Ascending aorta (tissue), 2 donors: ENCODE measurements around the gene CDKN2B. TPM values are rescaled to one million over a fixed set of nuclear protein-coding genes. Genes with fewer than 3 reads are reported as not detected.

Experiments
- DNase-seq, 2 donors: peaks; one replicate each; pipeline ENCODE4 v3.0.0-alpha.2; 2019; ENCODE audit warnings: low spot score in 2 of 2
- H3K27ac ChIP-seq, 2 donors: fragments of 200-600 bp; sonication (generic); one replicate each; pipeline ENCODE4 v1.5.1; 2016 to 2017; ENCODE audit warnings: mild to moderate bottlenecking in 1 of 2
- H3K27me3 ChIP-seq: fragments of 200-600 bp; sonication (generic); one replicate; pipeline ENCODE4 v1.5.1; 2017
- H3K36me3 ChIP-seq, 2 donors: fragments of 200-600 bp; sonication (generic); one replicate each; pipeline ENCODE4 v1.5.1; 2016
- H3K4me1 ChIP-seq, 2 donors: fragments of 200-600 bp; sonication (generic); one replicate each; pipeline ENCODE4 v1.5.1; 2016 to 2017; ENCODE audit warnings: mild to moderate bottlenecking in 1 of 2
- H3K4me3 ChIP-seq, 2 donors: fragments of 200-600 bp; sonication (generic); one replicate each; pipeline ENCODE4 v1.5.1; 2016 to 2017; ENCODE audit warnings: mild to moderate bottlenecking in 1 of 2
- H3K9me3 ChIP-seq, 2 donors: fragments of 200-600 bp; sonication (generic); one replicate each; pipeline ENCODE4 v1.5.1; 2016
- intact Hi-C: fragments of 100-400 bp; cut with DNase I; formaldehyde crosslinking; loops from one replicate; pipeline ENCODE4 v1.15.1; 2023
- total RNA-seq: library from RNA; depleted of rRNA; stranded (reverse); fragments of >200 nt; gene quantifications from one replicate; pipeline ENCODE4 v1.1.0, GENCODE V29; 2016
- TF ChIP-seq, protein P1 (sequence below), 3 experiments: fragments of 200-600 bp in 2 of 3; fragments of 450-650 bp in 1 of 3; sonication (generic) in 2 of 3; IDR thresholded peaks; one replicate each; pipeline ENCODE4 v1.5.1; 2016 to 2019; ENCODE audit warnings: antibody characterized with exemption in 3 of 3, mild to moderate bottlenecking in 1 of 3, moderate library complexity in 1 of 3

Gene CDKN2B
- total RNA-seq, 1 donor from 2014 or later: 11.4 TPM

DNA sequence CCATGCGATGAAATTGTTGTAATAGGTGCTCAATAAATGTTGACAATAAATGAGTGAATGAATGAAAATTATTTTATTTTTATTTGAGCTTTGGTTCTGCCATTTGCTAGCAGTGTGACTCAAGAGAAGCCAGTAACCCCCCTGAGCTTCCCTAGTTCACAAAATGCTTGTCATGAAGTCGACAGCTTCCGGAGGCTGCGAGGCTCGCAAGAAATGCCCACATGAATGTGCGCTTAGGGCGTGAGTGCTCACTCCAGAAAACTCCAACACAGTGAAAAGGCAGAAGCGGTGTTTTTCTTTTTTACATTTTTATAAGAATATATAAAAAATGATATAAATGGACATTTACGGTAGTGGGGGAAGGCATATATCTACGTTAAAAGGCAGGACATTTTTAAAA is 41.4 kb downstream of the CDKN2B start:
- Histone ChIP-seq H3K4me3 (no peak overlapping the region), H3K4me1 (peaks cover 4 to 5% of the 10 kb centered on the region in 2 donors), H3K27me3 (peaks cover 63% of the 10 kb centered on the region), H3K27ac (no peak overlapping the region), H3K36me3 (no peaks in the 10 kb centered on the region), H3K9me3 (peaks cover 0 to 6% of the 10 kb centered on the region in 2 donors)
- intact Hi-C loops: no loop called here
- TF ChIP-seq, protein P1, sequence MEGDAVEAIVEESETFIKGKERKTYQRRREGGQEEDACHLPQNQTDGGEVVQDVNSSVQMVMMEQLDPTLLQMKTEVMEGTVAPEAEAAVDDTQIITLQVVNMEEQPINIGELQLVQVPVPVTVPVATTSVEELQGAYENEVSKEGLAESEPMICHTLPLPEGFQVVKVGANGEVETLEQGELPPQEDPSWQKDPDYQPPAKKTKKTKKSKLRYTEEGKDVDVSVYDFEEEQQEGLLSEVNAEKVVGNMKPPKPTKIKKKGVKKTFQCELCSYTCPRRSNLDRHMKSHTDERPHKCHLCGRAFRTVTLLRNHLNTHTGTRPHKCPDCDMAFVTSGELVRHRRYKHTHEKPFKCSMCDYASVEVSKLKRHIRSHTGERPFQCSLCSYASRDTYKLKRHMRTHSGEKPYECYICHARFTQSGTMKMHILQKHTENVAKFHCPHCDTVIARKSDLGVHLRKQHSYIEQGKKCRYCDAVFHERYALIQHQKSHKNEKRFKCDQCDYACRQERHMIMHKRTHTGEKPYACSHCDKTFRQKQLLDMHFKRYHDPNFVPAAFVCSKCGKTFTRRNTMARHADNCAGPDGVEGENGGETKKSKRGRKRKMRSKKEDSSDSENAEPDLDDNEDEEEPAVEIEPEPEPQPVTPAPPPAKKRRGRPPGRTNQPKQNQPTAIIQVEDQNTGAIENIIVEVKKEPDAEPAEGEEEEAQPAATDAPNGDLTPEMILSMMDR (IDR thresholded peaks at IDR 0.05): no peak
- no peak for DNase-seq

DNA sequence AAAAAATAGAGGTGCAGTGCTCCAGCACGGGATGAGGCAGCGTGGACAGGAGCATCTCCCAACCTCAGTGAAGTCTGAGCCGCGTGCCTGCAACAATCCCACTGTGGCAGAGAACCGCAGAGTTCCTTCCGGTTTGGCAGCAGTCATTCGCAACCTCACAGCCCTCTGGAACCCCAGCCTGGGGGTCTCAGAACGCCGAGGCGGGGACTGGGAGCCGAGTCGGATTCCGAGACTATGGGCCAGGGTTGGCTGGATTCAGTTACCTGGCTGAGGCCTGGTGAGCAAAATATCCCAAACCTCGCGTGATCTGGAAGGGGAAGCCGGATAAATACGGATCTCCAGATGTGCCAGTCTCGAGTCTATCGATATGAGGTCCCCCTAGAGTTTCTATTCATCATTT is 41.9 kb downstream of the CDKN2B start:
- H3K27me3 ChIP-seq: peaks cover 60% of the 10 kb centered on the region
- no peaks in the 10 kb centered on the region for H3K36me3 ChIP-seq
- TF ChIP-seq, protein P1 (IDR thresholded peaks at IDR 0.05): no peak
- intact Hi-C loops: no loop called here
- H3K9me3 ChIP-seq: peaks cover 0 to 8% of the 10 kb centered on the region in 2 donors
- H3K4me3 ChIP-seq: no peak overlapping the region
- DNase-seq: no peak
- H3K27ac ChIP-seq: no peak overlapping the region
- H3K4me1 ChIP-seq: peaks cover 4 to 5% of the 10 kb centered on the region in 2 donors

DNA sequence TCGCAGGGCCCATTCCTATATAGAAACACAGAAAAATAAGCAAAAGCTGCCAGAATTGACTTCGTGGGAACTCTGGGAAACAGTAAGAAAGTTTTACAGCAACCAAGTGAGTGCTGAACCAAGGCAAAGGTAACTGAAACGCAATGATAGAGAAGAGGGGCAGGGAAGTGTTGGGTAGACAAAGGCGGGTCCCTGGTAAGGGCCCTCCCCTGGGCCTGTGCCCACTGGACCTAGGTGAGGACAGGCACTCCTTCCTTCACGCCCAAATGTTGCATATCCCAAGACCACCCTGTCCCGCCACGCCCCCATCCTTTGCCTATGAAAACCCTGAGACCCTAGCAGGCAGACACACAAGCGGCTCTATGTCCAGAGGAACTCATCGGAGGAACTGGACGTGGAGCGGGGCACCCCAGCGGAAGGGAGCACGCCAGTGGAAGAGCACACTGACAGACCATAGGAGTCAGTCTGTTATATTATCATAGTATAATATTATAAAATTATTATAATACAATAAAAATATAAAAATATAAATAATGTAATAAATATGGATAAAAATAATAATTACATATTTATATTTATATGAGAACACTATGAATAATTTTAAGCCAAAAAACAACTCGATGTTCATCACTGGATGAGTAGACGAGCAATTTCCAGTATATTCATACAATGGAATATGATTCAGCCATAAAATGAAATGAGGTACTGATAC is 42.8 kb downstream of the CDKN2B start:
- Histone ChIP-seq H3K4me3 (peak overlapping the region in 1 of 2 donors; percentile 50), H3K27ac (no peak overlapping the region), H3K36me3 (no peaks in the 10 kb centered on the region), H3K4me1 (peaks cover 4 to 5% of the 10 kb centered on the region in 2 donors), H3K9me3 (peaks cover 0 to 9% of the 10 kb centered on the region in 2 donors), H3K27me3 (peaks cover 59% of the 10 kb centered on the region)
- TF ChIP-seq, protein P1 (IDR thresholded peaks at IDR 0.05): no peak
- intact Hi-C loops: no loop called here
- no peak for DNase-seq

DNA sequence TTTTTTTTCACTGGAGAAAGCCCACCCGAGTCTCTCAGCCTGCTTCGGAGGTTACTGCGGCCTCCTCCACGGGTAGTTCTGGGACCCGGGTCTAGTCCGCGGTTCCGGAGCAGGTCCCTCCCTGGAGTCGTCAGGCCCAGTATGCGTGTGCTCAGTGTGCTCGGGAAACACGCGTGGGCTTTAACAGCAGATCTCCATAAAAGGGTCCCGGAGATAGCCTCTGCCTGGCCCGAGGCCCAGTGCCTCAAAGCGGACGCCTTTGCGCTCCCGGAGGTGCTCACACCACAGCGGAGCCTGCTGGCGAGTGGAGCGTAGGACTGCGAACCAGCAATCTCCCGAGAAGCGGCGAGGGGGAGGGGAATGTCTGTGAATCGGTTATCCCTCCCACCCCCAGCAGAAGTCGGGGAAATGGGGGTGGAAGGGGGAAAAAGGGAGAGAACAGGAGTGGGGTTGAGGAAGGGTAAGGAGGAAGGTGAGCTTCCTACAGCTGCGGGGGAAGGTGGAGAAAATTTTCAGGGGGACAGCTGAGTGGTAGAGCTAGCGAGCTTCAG is 43.6 kb downstream of the CDKN2B start:
- H3K9me3 ChIP-seq: peaks cover 0 to 9% of the 10 kb centered on the region in 2 donors
- intact Hi-C loops: no loop called here
- H3K27me3 ChIP-seq: peaks cover 53% of the 10 kb centered on the region
- no peaks in the 10 kb centered on the region for H3K36me3 ChIP-seq
- H3K4me3 ChIP-seq: peak overlapping the region; percentile 14 to 50
- H3K4me1 ChIP-seq: peaks cover 4 to 5% of the 10 kb centered on the region in 2 donors
- TF ChIP-seq, protein P1 (IDR thresholded peaks at IDR 0.05): peak in 1 of 3 experiments; percentile 11
- no peak for DNase-seq
- no peak overlapping the region for H3K27ac ChIP-seq

DNA sequence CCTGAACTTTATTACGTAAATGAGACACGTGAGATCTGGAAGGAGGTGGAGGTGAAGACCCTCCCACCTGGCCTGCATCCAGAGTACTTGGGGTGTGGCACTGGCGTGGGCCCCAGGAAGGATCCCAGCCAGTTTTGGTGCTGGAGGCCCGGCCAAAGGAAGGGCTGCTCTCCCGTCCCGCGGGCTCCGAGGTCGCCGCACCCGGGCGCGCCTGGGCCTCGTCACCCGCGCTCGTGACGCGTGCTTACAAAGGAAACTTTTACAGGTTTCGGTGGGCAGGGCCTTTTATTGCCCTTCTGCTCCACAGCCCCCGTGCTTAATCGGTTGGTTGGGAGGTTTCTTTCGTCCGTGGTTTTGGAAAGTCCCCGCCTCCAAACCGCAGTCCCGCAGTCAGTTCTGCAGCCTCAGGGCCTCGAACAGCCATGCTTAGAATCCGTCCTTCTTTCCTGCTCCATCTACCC is 44.1 kb downstream of the CDKN2B start:
- Histone ChIP-seq H3K4me3 (peak overlapping the region; percentile 14 to 50), H3K36me3 (no peaks in the 10 kb centered on the region), H3K9me3 (peaks cover 0 to 9% of the 10 kb centered on the region in 2 donors), H3K4me1 (peaks cover 4 to 5% of the 10 kb centered on the region in 2 donors), H3K27ac (no peak overlapping the region), H3K27me3 (peaks cover 48% of the 10 kb centered on the region)
- TF ChIP-seq, protein P1 (IDR thresholded peaks at IDR 0.05): no peak
- intact Hi-C loops: no loop called here
- DNase-seq: no peak
